Bronchial epithelial cell (primary cell): ENCODE measurements around the gene SLC16A10. TPM values are rescaled to one million over a fixed set of nuclear protein-coding genes. Genes with fewer than 3 reads are reported as not detected.
"Not testable (repeated sequence)": the region's sequence is repeated elsewhere in the genome, so short reads cannot be mapped to it uniquely, and the experiment has no call there.

Experiments
- DNase-seq: peaks from one replicate; pipeline ENCODE4 v3.0.0-alpha.2; 2010; ENCODE audit warnings: low read depth
- FAIRE-seq: peaks from 2 replicates; lab custom pipeline; 2011; peaks lifted over from hg19 to GRCh38; lab: Jason Lieb, UNC
- H3K27me3 ChIP-seq: 2 replicates; pipeline ENCODE4 v1.5.1; 2011; ENCODE audit warnings: low read length; ENCODE audit not compliant: control insufficient read depth, insufficient read depth
- H3K36me3 ChIP-seq: 2 replicates; pipeline ENCODE4 v1.5.1; 2011; ENCODE audit warnings: low read length; ENCODE audit not compliant: control insufficient read depth, insufficient read depth
- H3K4me3 ChIP-seq: 2 replicates; pipeline ENCODE4 v1.5.1; 2011; ENCODE audit warnings: mild to moderate bottlenecking, low read depth, low read length, control low read depth
- total RNA-seq: library from RNA; depleted of rRNA; stranded (reverse); fragments of >200 nt; gene quantifications from 2 replicates; pipeline ENCODE4 v1.2.1, GENCODE V29; 2014
- TF ChIP-seq, protein P1 (sequence below): IDR thresholded peaks from 2 replicates; pipeline ENCODE4 v1.5.1; 2011; ENCODE audit warnings: mild to moderate bottlenecking, moderate library complexity, low read length, control low read depth, inconsistent platforms; ENCODE audit not compliant: insufficient read depth, severe bottlenecking

The SLC16A10 gene
- total RNA-seq, 1 donor from 2014 or later = 0.26 TPM

DNA sequence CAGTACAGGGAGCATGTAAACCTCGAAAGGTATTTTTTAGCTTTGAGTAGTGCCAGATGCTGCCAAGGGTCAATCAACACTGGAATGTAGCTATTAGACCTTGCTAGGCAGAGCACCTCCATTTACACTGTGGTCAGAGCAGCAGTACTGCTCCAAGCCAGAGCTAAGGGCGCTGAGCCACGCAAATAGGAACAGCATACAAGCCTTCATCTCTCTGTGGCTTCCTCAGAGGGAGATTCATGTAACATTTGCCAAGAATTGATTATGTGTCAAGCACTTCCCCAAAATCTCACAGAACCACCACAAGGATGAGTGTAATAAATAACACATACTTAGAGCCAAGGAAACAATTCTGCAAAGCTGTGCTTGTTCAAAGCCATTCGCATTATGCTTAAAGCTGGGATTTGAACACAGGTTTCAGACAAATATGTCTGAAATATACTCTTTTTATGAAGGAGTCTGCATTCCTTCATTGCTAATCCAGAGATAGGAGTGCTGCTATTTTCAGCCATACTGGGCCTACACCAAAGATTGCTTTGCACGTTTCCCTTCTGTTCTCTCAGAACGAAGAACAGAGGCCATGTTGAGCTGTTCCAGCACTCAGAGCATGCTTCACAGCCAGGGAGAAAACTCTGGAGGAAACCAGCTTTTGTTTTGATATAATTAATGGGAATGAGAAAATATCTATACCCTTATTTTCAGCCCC is 97.7 kb downstream of the SLC16A10 start:
- no peak overlapping the region for H3K4me3 ChIP-seq
- FAIRE-seq (no peak), DNase-seq (no peak)
- TF ChIP-seq, protein P1, sequence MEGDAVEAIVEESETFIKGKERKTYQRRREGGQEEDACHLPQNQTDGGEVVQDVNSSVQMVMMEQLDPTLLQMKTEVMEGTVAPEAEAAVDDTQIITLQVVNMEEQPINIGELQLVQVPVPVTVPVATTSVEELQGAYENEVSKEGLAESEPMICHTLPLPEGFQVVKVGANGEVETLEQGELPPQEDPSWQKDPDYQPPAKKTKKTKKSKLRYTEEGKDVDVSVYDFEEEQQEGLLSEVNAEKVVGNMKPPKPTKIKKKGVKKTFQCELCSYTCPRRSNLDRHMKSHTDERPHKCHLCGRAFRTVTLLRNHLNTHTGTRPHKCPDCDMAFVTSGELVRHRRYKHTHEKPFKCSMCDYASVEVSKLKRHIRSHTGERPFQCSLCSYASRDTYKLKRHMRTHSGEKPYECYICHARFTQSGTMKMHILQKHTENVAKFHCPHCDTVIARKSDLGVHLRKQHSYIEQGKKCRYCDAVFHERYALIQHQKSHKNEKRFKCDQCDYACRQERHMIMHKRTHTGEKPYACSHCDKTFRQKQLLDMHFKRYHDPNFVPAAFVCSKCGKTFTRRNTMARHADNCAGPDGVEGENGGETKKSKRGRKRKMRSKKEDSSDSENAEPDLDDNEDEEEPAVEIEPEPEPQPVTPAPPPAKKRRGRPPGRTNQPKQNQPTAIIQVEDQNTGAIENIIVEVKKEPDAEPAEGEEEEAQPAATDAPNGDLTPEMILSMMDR = no peak
- peaks cover 3% of the 10 kb centered on the region for H3K27me3 ChIP-seq
- no peaks in the 10 kb centered on the region for H3K36me3 ChIP-seq

DNA sequence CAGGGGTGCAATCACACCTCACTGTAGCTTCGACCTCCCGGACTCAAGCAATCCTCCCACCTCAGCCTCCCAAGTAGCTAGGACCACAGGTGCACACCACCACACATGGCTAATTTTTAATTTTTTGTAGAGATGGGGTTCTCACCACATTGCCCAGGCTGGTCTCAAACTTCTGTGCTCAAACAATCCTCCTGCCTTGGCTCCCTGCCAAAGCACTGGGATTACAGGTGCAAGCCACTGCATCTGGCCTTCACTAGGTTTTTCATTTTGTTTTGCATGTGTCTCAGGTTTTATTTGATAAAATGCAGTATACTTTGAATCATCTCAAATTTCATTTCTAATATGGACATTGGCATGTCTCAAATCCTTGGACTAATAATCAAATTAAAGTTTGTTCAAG is 98.7 kb downstream of the SLC16A10 start:
- Histone ChIP-seq H3K4me3 (no peak overlapping the region), H3K27me3 (peaks cover 3% of the 10 kb centered on the region), H3K36me3 (no peaks in the 10 kb centered on the region)
- no peak for FAIRE-seq
- TF ChIP-seq, protein P1 = no peak
- no peak for DNase-seq

DNA sequence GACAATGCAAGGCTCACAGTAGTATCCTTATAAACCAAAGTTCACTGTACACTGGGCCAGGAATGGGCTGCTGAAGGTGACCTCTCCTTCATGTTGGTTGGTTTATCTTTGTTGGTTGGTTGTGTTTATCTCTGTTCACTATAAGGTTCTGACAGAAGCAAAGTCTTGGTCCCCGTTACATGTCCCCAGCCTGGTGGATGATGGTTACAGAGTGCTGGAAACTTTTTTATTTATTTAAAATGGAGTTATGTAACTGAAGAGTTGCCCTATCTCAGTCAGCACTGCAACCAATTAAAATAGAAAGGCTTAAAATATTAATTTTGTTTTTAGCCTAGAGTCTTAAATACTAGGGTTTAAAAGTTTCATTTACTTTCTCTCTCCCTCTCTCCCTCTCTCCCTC is 100.6 kb downstream of the SLC16A10 start:
- DNase-seq (no peak), FAIRE-seq (no peak)
- H3K36me3 ChIP-seq = no peaks in the 10 kb centered on the region
- peaks cover 3% of the 10 kb centered on the region for H3K27me3 ChIP-seq
- TF ChIP-seq, protein P1 = no peak
- no peak overlapping the region for H3K4me3 ChIP-seq

DNA sequence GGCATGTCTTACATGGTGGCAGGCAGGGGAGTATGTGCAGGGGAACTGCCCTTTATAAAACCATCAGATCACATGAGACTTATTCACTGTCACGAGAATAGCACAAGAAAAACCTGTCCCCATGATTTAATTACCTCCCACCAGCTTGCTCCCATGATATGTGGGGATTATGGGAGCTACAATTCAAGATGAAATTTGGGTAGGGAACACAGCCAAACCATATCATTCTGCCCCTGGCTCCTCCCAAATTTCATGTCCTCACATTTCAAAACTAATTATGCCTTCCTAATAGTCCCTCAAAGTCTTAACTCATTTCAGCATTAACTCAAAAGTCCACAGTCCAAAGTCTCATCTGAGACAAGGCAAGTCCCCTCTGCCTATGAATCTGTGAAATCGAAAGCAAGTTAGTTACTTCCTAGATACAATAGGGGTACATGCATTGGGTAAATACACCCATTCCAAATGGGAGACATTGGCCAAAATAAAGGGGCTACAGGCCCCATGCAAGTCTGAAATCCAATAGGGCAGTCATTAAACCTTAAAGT is 102.4 kb downstream of the SLC16A10 start:
- not testable (repeated sequence) for H3K27me3 ChIP-seq, FAIRE-seq, DNase-seq, H3K4me3 ChIP-seq, H3K36me3 ChIP-seq

DNA sequence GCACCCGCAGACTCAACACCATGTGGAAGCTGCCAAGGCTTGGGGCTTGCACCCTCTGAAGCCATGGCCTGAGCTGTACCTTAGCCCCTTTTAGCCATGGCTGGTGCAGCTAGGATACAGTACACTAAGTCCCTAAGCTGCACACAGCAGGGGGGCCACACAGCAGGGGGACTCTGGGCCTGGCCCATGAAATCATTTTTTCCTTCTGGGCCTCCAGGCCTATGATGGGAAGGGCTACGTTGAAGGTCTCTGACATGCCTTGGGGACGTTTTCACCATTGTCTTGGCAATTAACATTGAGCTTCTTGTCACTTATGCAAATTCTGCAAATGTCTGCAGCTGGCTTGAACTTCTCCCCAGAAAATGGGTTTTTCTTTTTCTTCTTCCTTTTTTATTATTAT is 103.3 kb downstream of the SLC16A10 start:
- FAIRE-seq = no peak
- TF ChIP-seq, protein P1 = no peak
- no peak overlapping the region for H3K4me3 ChIP-seq

DNA sequence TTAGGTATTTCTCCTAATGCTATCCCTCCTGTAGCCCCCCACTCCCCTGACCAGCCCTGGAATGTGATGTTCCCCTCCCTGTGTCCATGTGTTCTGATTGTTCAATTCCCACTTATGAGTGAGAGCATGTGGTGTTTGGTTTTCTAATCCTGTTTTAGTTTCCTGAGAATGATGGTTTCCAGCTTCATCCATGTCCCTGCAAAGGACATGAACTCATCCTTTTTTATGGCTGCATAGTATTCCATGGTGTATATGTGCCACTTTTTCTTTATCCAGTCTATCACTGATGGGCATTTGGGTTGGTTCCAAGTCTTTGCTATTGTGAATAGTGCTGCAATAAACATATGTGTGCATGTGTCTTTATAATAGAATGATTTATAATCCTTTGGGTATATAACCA is 103.8 kb downstream of the SLC16A10 start:
- H3K4me3 ChIP-seq, FAIRE-seq, H3K36me3 ChIP-seq, DNase-seq, H3K27me3 ChIP-seq: not testable (repeated sequence)

More for the DNA sequence above, 103.3 kb downstream of the SLC16A10 start:
- peaks cover 3% of the 10 kb centered on the region for H3K27me3 ChIP-seq
- no peaks in the 10 kb centered on the region for H3K36me3 ChIP-seq
- DNase-seq = no peak
